H9 (cell line): Measurements from ENCODE around the gene LLGL2. TPM values are rescaled to one million over a fixed set of nuclear protein-coding genes. Genes with fewer than 3 reads are reported as not detected.

Source experiments
- DNase-seq: peaks from one replicate; pipeline ENCODE4 v3.0.0-alpha.2; 2017
- H2AFZ ChIP-seq: one replicate; pipeline ENCODE4 v1.6.1; 2013; ENCODE audit warnings: mild to moderate bottlenecking, low read length, control low read depth, moderate library complexity
- H2AK5ac ChIP-seq: 2 replicates; pipeline ENCODE4 v1.6.1; 2013; ENCODE audit warnings: low read length, control low read depth, mixed read lengths; ENCODE audit not compliant: insufficient read length
- H2BK120ac ChIP-seq: one replicate; pipeline ENCODE4 v1.6.1; 2013; ENCODE audit warnings: low read depth, mild to moderate bottlenecking, low read length, control low read depth, inconsistent platforms; ENCODE audit not compliant: poor library complexity, severe bottlenecking
- H2BK12ac ChIP-seq: 2 replicates; pipeline ENCODE4 v1.6.1; 2013; ENCODE audit warnings: low read length, control low read depth, mixed read lengths, low read depth; ENCODE audit not compliant: insufficient read length
- H2BK15ac ChIP-seq: 2 replicates; pipeline ENCODE4 v1.6.1; 2013; ENCODE audit warnings: low read depth, low read length, control low read depth
- H2BK20ac ChIP-seq: one replicate; pipeline ENCODE4 v1.6.1; 2013; ENCODE audit warnings: low read depth, mild to moderate bottlenecking, low read length, control low read depth, inconsistent platforms; ENCODE audit not compliant: poor library complexity, severe bottlenecking
- H2BK5ac ChIP-seq: 2 replicates; pipeline ENCODE4 v1.6.1; 2013; ENCODE audit warnings: low read length, control low read depth, mixed read lengths; ENCODE audit not compliant: insufficient read length
- H3K14ac ChIP-seq: 2 replicates; pipeline ENCODE4 v1.6.1; 2013; ENCODE audit warnings: low read length, control low read depth; ENCODE audit not compliant: insufficient read depth
- H3K18ac ChIP-seq: 2 replicates; pipeline ENCODE4 v1.6.1; 2013; ENCODE audit warnings: low read depth, mild to moderate bottlenecking, mixed read lengths, low read length, control low read depth; ENCODE audit not compliant: insufficient read length
- H3K23ac ChIP-seq: 2 replicates; pipeline ENCODE4 v1.6.1; 2013; ENCODE audit warnings: low read length, control low read depth, mixed read lengths, low read depth; ENCODE audit not compliant: insufficient read length
- H3K23me2 ChIP-seq: 2 replicates; pipeline ENCODE4 v1.6.1; 2013; ENCODE audit warnings: low read depth, mild to moderate bottlenecking, mixed read lengths, low read length, control low read depth; ENCODE audit not compliant: insufficient read length, poor library complexity, severe bottlenecking
- H3K27ac ChIP-seq: 2 replicates; pipeline ENCODE4 v1.5.1; 2013; ENCODE audit warnings: low read length, control low read depth, mixed read lengths, low read depth; ENCODE audit not compliant: insufficient read length
- H3K27me3 ChIP-seq: 2 replicates; pipeline ENCODE4 v1.6.1; 2013; ENCODE audit warnings: low read length, control low read depth, inconsistent platforms; ENCODE audit not compliant: insufficient read depth
- H3K4ac ChIP-seq: 2 replicates; pipeline ENCODE4 v1.6.1; 2013; ENCODE audit warnings: low read depth, mild to moderate bottlenecking, control low read depth, inconsistent platforms, low read length, moderate library complexity
- H3K4me1 ChIP-seq: 2 replicates; pipeline ENCODE4 v1.6.1; 2013; ENCODE audit warnings: low read length, control low read depth, inconsistent platforms; ENCODE audit not compliant: insufficient read depth
- H3K4me2 ChIP-seq: 2 replicates; pipeline ENCODE4 v1.6.1; 2013; ENCODE audit warnings: low read length, control low read depth, mixed read lengths; ENCODE audit not compliant: insufficient read length, insufficient read depth
- H3K56ac ChIP-seq: 2 replicates; pipeline ENCODE4 v1.6.1; 2013; ENCODE audit warnings: low read depth, mild to moderate bottlenecking, mixed read lengths, low read length, control low read depth; ENCODE audit not compliant: insufficient read length
- H3K79me1 ChIP-seq: 2 replicates; pipeline ENCODE4 v1.6.1; 2013; ENCODE audit warnings: low read depth, mild to moderate bottlenecking, moderate library complexity, low read length, control low read depth, inconsistent platforms; ENCODE audit not compliant: insufficient read depth, poor library complexity, severe bottlenecking
- H3K79me2 ChIP-seq: 2 replicates; pipeline ENCODE4 v1.6.1; 2013; ENCODE audit warnings: low read length, control low read depth, inconsistent platforms; ENCODE audit not compliant: insufficient read depth
- H3K9ac ChIP-seq: 2 replicates; pipeline ENCODE4 v1.6.1; 2013; ENCODE audit warnings: low read length, control low read depth, mixed read lengths; ENCODE audit not compliant: insufficient read length; ENCODE audit errors: extremely low read depth
- H3K9me3 ChIP-seq: one replicate; pipeline ENCODE4 v1.6.1; 2013; ENCODE audit warnings: low read depth, low read length, inconsistent platforms; ENCODE audit not compliant: control insufficient read depth
- H3T11ph ChIP-seq: one replicate; pipeline ENCODE4 v1.6.1; 2013; ENCODE audit warnings: mild to moderate bottlenecking, low read length, control low read depth, inconsistent platforms
- H4K20me1 ChIP-seq: one replicate; pipeline ENCODE4 v1.6.1; 2013; ENCODE audit not compliant: control insufficient read depth, insufficient read length, insufficient read depth
- H4K5ac ChIP-seq: 2 replicates; pipeline ENCODE4 v1.6.1; 2013; ENCODE audit warnings: low read depth, mild to moderate bottlenecking, mixed read lengths, low read length, control low read depth; ENCODE audit not compliant: insufficient read length
- H4K8ac ChIP-seq: replicated peaks from 2 replicates; pipeline ENCODE4 v1.6.1; 2013; ENCODE audit warnings: low read length, control low read depth, mixed read lengths, low read depth; ENCODE audit not compliant: insufficient read length
- H4K91ac ChIP-seq: 2 replicates; pipeline ENCODE4 v1.6.1; 2013; ENCODE audit warnings: low read depth, mild to moderate bottlenecking, moderate library complexity, mixed read lengths, low read length, control low read depth; ENCODE audit not compliant: insufficient read length
- H3K27ac Mint-ChIP-seq, 3 experiments: 2 replicates in 2 of 3; 3 replicates in 1 of 3; pipeline ENCODE4 v1.8.0; 2020 to 2021; ENCODE audit warnings: mixed read lengths in 3 of 3, mild to moderate bottlenecking in 1 of 3, moderate library complexity in 1 of 3
- H3K27me3 Mint-ChIP-seq: 2 replicates; pipeline ENCODE4 v1.8.0; 2021; ENCODE audit warnings: low read depth, mild to moderate bottlenecking, moderate library complexity, mixed read lengths
- H3K36me3 Mint-ChIP-seq, 3 experiments: 2 replicates in 2 of 3; 3 replicates in 1 of 3; pipeline ENCODE4 v1.8.0; 2020 to 2021; ENCODE audit warnings: low read depth in 3 of 3, mixed read lengths in 3 of 3; ENCODE audit not compliant: insufficient read depth in 1 of 3
- H3K4me1 Mint-ChIP-seq, 2 experiments: 2 replicates each; pipeline ENCODE4 v1.8.0; 2020; ENCODE audit warnings: mixed read lengths in 2 of 2
- H3K4me3 Mint-ChIP-seq, 2 experiments: 2 replicates in 1 of 2; 3 replicates in 1 of 2; pipeline ENCODE4 v1.8.0; 2020 to 2021; ENCODE audit warnings: mild to moderate bottlenecking in 2 of 2, mixed read lengths in 2 of 2, moderate library complexity in 1 of 2
- H3K9me3 Mint-ChIP-seq, 2 experiments: 2 replicates in 1 of 2; 3 replicates in 1 of 2; pipeline ENCODE4 v1.8.0; 2020; ENCODE audit warnings: mild to moderate bottlenecking in 2 of 2, mixed read lengths in 2 of 2, moderate library complexity in 1 of 2
- CTCF ChIP-seq: fragments of 200-600 bp; sonication (generic); conservative IDR thresholded peaks from 3 replicates; pipeline ENCODE4 v1.8.0; 2021; ENCODE audit warnings: antibody characterized with exemption, mild to moderate bottlenecking
- WGBS: extraction: QIAGEN DNeasy Blood & Tissue Kit; methylation state at CpG from one replicate; pipeline ENCODE4 v1.1.7; 2013; ENCODE audit warnings: missing lambda C conversion rate, low lambda C conversion rate, mixed read lengths; ENCODE audit not compliant: insufficient read length; ENCODE audit errors: extremely low coverage; 5-methylcytosine and 5-hydroxymethylcytosine counted together
- total RNA-seq: library from RNA; stranded (reverse); gene quantifications from 2 replicates; pipeline ENCODE4 v1.2.1, GENCODE V29; 2021

The LLGL2 gene
- total RNA-seq, 1 experiment from 2014 or later, result 90.4 TPM

GRCh38 chr17:75550139-75550465, 24.6 kb downstream of the LLGL2 start:
- Histone ChIP-seq H2AK5ac (no peak overlapping the region), H2BK12ac (no peak overlapping the region), H2BK5ac (no peak overlapping the region), H3K79me1 (no peaks in the 10 kb centered on the region), H3K56ac (no peak overlapping the region), H4K8ac (no peak overlapping the region), H4K91ac (no peak overlapping the region), H3K4ac (no peak overlapping the region), H2AFZ (no peak overlapping the region), H2BK120ac (no peak overlapping the region), H3K4me2 (peak overlapping the region; percentile 60), H4K20me1 (no peaks in the 10 kb centered on the region), H3K79me2 (no peaks in the 10 kb centered on the region), H3K9ac (no peak overlapping the region), H3K27ac (no peak overlapping the region), H4K5ac (no peak overlapping the region), H3K23ac (no peak overlapping the region), H3K4me1 (peaks cover 4% of the 10 kb centered on the region; the same call in 1 of the 2 replicates), H3K18ac (no peak overlapping the region), H2BK15ac (no peak overlapping the region), H3K23me2 (peaks cover 5% of the 10 kb centered on the region), H2BK20ac (no peak overlapping the region), H3K14ac (no peak overlapping the region), H3K9me3 (no peaks in the 10 kb centered on the region), H3T11ph (no peak overlapping the region), H3K27me3 (no peaks in the 10 kb centered on the region)
- WGBS, result no CpG with 5 or more reads among the region's 4 CpGs
- no peak for TF ChIP-seq CTCF
- no peaks in the 10 kb centered on the region for H3K27me3 Mint-ChIP-seq
- peaks cover 16 to 40% of the 10 kb centered on the region in 2 experiments for H3K4me1 Mint-ChIP-seq
- no peak for DNase-seq
- H3K36me3 Mint-ChIP-seq, result peaks cover 1 to 20% (median 4%) of the 10 kb centered on the region in 3 experiments; a peak in 3 of 7 replicates
- H3K27ac Mint-ChIP-seq, result peak overlapping the region; percentile 39 to 95 (median 65); a peak in 3 of 7 replicates
- H3K4me3 Mint-ChIP-seq, result peak overlapping the region; percentile 51 to 75; a peak in 3 of 5 replicates
- H3K9me3 Mint-ChIP-seq, result no peaks in the 10 kb centered on the region
